ENCODE data around the gene FGFR4.

GRCh38 chr5:177095088-177095669 lies 8.5 kb downstream of the FGFR4 start:
- TF ChIP-seq CTCF (IDR thresholded peaks at IDR 0.05) (no peak), EZH2 (IDR thresholded peaks at IDR 0.05; ENCODE audit: borderline replicate concordance, insufficient read depth, low read depth, low read length, poor library complexity, severe bottlenecking) (no peak)

Data from B cell (primary cell).